ENCODE measurements around the gene FAM222A.

DNA sequence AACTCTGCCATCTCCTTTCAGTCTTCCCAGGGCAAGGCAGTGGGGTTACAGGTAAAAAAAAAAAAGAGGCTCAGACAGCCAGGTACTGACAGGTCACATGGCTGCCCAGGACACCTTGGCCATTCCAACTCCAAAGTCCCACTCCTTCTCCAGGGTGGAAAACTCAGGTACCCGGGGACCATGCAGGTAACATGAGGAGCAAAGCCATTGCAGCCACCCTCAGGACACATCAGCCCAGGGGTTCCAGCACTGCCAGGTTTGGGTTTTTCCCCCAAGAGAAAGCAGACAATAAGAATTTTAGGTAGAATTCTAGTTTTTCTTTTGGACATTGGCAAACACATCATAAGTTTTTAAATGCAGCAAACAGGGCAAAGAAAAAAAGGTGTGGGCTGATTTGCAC, 15.3 kb downstream of the FAM222A start:
- TF ChIP-seq CTCF (IDR thresholded peaks at IDR 0.05): no peak
- no peak for TF ChIP-seq POLR2A (IDR thresholded peaks at IDR 0.05)

Measured in right lobe of liver (tissue), 4 donors.